GM10248 (cell line): Measurements from ENCODE around the gene NPAS4.
"Not testable (repeated sequence)": the region's sequence is repeated elsewhere in the genome, so short reads cannot be mapped to it uniquely, and the experiment has no call there.

Experiments
- CTCF ChIA-PET: fragments of 300-600 bp; sonication (Branson Sonifier 250); formaldehyde crosslinking; extraction: SDS; loops from one replicate; lab custom pipeline; 2021; ENCODE audit warnings: antibody characterized with exemption; lab: Yijun Ruan, JAX
- POLR2A ChIA-PET: fragments of 350-650 bp; sonication (Branson Sonifier 250); formaldehyde crosslinking; extraction: SDS; loops from one replicate; lab custom pipeline; 2020; ENCODE audit warnings: antibody characterized with exemption; lab: Yijun Ruan, JAX
- DNase-seq: peaks from one replicate; pipeline ENCODE4 v3.0.0; 2012; ENCODE audit errors: extremely low spot score
- TF ChIP-seq, protein P1 (sequence below): IDR thresholded peaks from 2 replicates; pipeline ENCODE4 v1.5.1; 2012; ENCODE audit warnings: mild to moderate bottlenecking, low read depth; ENCODE audit errors: extremely low read depth, missing control alignments, control extremely low read depth

NPAS4 gene

DNA sequence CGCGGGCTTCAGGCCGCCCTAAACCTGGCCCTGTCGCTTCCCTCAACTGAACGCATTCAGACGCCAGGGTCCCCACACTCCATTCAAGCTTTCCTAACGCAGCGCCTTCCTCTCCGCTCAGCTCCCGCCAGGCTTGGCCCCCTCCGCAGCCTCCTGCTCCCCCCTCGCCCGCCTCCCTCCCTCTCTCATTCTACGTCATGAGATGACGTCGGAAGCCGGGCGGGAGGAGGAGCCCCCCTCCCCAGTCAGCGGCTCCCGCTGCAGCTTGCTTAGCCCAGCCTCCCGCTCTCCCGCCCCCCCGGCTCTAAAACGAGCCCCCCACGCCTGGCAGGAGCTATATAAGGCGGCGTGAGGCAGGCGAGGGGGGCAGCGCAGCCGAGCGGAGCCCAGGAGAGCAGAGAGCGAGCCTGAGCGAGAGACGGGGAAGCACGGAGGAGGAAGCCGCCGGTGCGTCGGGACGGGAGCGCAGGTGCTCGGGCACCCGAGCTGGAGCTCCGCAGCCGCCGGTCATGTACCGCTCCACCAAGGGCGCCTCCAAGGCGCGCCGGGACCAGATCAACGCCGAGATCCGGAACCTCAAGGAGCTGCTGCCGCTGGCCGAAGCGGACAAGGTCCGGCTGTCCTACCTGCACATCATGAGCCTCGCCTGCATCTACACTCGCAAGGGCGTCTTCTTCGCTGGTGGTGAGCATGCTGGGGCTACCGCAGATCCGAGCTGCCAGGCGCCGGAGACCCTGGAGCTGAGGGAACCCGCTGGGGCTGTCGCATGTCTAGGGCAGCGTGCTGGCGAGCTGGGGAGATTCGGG lies at the start of gene NPAS4:
TSS of gene NPAS4 (plus strand) at position 365 of the 806 bp plus-strand sequence. CDS start at position 510, 145 bp downstream.
- TF ChIP-seq, protein P1, sequence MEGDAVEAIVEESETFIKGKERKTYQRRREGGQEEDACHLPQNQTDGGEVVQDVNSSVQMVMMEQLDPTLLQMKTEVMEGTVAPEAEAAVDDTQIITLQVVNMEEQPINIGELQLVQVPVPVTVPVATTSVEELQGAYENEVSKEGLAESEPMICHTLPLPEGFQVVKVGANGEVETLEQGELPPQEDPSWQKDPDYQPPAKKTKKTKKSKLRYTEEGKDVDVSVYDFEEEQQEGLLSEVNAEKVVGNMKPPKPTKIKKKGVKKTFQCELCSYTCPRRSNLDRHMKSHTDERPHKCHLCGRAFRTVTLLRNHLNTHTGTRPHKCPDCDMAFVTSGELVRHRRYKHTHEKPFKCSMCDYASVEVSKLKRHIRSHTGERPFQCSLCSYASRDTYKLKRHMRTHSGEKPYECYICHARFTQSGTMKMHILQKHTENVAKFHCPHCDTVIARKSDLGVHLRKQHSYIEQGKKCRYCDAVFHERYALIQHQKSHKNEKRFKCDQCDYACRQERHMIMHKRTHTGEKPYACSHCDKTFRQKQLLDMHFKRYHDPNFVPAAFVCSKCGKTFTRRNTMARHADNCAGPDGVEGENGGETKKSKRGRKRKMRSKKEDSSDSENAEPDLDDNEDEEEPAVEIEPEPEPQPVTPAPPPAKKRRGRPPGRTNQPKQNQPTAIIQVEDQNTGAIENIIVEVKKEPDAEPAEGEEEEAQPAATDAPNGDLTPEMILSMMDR, result no peak
- no peak for DNase-seq
- ChIA-PET POLR2A (interaction anchor here (1.1 kb wide), 1 partner anchor 257 kb away, joined by 4 read pairs; the partner anchor contains the start of gene RBM4B), CTCF (interaction anchor here (0.9 to 3.3 kb wide), 17 partner anchors 9 to 257 kb away, joined by 3 to 19 read pairs (median 7); partner anchors contain the start of genes DPP3, MRPL11 and RBM4B)

DNA sequence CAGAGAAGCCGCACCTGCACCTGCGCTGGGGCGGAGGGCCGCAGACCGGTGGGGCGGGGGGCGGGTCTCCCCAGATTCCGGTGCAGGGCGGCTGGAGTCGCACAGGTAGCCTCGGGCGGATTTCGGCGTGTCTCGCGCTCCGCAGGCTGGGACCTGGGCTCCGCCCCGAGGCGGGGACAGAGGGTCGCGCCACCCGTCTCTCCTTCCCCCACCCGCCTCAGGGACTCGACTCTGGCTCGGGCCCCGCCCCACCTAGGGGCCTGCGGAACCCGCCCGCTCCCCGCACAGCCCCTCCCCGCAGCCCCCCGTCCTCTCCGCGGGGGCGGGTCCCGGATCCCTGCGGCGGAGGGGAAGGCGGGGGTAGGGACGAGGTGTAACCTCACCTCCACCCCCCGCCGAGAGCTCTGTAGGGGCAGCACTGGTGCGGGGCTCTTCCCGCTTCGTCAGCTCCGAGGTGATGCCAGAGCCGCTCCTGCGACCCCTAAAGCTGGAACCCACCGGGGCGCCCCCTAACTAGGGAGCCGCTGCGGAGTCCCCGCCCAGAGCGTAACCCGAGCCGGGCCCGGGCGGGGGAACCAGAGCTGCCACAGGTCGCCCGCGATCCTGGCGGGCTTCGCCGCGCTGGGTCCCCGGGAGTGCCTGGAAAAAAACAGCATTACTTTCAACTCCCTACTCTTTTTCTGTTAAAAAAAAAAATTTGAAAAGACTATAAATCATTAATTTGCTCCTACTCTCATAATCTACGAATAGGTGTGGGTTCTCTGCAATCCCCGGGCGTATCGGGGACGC lies 49.0 kb upstream of the NPAS4 start, which contains the start of gene SLC29A2:
TSS of gene SLC29A2 (minus strand) at position 134 of the 789 bp plus-strand sequence. CDS start 169 bp downstream, outside the sequence.
- peak; percentile 92 for DNase-seq
- TF ChIP-seq, protein P1, result no peak
- CTCF ChIA-PET, result interaction anchor here (1.0 to 5.6 kb wide), 5 partner anchors 9 to 62 kb away, joined by 3 to 38 read pairs (median 11); no protein-coding TSS in a partner anchor
- POLR2A ChIA-PET, result interaction anchor here (0.5 kb wide), 1 partner anchor 372 kb away, joined by 5 read pairs; no protein-coding TSS in a partner anchor

DNA sequence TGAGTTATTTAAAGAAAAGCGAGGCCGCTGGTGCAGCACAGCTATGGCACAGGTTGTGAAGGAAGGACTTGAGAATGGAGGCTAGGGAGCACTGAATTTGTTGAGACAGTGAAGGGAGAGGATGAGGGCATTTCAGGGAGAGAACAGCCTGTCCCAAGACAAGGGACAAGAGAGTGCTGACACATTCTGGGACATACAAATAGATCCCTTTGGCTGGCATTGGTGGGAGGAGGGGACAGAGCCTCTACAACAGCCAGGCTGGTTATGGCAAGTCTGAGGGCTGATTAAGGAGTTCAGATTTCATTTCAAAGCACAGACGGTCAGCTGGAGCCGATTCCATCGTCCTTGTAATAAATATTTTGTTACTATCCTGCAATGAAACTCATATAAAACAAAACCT lies 47.6 kb upstream of the NPAS4 start:
- POLR2A ChIA-PET, result no interaction called here
- DNase-seq, result no peak
- TF ChIP-seq, protein P1, result no peak
- CTCF ChIA-PET, result interaction anchor here (1.1 to 5.6 kb wide), 4 partner anchors 10 to 62 kb away, joined by 3 to 38 read pairs (median 14); no protein-coding TSS in a partner anchor

DNA sequence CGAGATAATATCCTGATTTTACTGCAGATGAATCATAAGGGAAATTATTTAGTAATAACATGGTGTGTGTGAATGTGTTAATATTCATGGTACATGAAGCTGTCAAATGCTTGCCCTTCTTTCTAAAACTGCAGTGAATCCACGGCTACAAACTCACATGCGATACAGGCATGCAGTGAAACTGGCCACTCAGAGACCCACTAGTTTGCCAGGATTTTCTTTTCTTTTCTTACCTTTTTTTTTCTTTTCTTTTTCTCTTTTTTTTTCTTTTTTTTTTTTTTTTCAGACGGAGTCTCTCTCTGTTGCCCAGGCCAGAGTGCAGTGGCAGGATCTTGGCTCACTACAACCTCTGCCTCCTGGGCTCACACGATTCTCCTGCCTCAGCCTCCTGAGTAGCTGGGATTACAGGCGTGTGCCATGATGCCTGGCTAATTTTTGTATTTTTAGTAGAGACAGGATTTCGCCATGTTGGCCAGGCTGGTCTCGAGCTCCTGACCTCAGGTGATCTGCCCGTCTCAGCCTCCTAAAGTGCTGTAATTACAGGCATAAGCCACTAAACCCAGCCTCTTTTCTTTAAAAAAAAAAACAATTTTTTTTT lies 47.0 kb upstream of the NPAS4 start:
- DNase-seq, POLR2A ChIA-PET: not testable (repeated sequence)
- CTCF ChIA-PET, result interaction anchor here (1.1 to 5.6 kb wide), 4 partner anchors 11 to 62 kb away, joined by 3 to 38 read pairs (median 14); no protein-coding TSS in a partner anchor

DNA sequence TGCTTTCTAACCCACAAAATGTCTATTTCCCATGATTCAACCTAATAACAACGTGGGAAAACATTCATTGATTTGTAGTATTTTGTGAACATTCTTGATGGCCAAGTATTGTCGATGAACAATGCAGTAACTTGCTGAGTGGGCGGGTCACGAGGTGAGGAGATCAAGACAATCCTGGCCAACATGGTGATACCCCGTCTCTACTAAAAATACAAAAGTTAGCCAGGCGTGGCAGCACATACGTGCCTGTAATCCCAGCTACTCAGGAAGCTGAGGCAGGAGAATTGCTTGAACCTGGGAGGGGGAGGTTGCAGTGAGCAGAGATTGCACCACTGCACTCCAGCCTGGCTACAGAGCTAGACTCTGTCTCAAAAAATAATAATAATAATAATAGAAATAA lies 40.6 kb upstream of the NPAS4 start:
- DNase-seq, POLR2A ChIA-PET: not testable (repeated sequence)
- CTCF ChIA-PET, result interaction anchor here (0.9 to 2.5 kb wide), 3 partner anchors 9 to 24 kb away, joined by 3 to 10 read pairs (median 6); no protein-coding TSS in a partner anchor

DNA sequence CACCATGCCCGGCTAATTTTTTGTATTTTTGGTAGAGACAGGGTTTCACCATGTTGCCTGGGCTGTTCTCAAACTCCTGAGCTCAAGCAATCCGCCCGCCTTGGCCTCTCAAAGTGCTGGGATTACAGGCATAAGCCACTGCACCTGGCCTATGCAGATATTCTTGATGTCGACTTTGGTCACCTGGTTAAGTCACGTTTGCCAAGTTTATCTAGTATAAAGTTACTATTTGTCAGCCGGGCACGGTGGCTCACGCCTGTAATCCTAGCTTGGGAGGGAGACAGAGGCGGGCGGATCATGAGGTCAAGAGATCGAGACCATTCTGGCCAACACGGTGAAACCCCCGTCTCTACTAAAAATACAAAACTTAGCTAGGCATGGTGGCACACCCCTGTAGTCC lies 36.5 kb upstream of the NPAS4 start:
- POLR2A ChIA-PET, DNase-seq: not testable (repeated sequence)
- CTCF ChIA-PET, result interaction anchor here (0.9 to 3.8 kb wide), 5 partner anchors 13 to 73 kb away, joined by 4 to 47 read pairs (median 24); partner anchors contain the start of gene SLC29A2

DNA sequence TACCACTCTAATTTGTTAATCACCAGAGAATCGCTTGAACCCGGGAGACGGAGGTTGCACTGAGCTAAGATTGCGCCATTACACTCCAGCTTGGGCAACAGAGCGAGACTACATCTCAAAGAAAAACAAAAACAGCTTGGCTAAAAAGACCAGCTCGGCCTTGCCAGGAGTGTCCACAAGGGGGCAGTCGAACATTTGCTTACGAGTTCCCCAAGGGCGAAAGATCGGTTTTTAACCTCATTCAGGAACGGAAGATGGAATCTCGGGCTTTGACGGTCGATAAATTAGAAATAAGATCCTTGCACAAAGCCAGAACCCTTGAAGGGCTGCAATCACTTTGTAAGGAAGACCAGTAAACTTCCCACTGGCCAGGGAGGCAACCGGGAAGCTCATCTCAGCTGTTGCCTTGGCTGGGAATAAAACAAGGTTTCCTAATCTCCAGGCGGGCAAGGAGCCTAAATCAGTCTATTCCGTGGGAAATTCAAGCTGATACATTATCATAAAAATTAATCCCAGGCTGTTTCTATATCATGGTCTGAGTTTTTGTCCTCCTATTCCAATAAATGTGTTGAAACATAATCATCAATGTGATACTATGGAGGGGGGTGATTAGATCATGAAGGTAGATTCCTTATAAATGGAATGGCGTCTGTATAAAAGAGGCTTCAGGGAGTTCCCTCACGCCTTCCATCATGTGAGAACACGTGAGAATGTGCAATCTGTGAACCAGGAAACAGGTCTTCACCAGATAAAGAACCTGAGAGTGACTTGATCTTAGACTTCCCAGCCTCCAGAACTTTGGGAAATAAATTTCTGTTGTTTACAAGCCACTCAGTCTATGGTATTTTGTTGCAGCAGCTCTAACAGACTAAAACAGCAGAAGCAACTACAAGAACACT lies 34.4 kb upstream of the NPAS4 start:
- TF ChIP-seq, protein P1, result peak; percentile 93
- DNase-seq, result peak; percentile 69
- CTCF ChIA-PET, result interaction anchor here (0.6 to 3.8 kb wide), 50 partner anchors 9 to 658 kb away, joined by 3 to 47 read pairs (median 5); partner anchors contain the start of genes ACTN3, BRMS1, DPP3 and MRPL11
- POLR2A ChIA-PET, result interaction anchor here (0.6 kb wide), 1 partner anchor 433 kb away, joined by 5 read pairs; no protein-coding TSS in a partner anchor
